ENCODE data around the gene THSD7B. TPM values are rescaled to one million over a fixed set of nuclear protein-coding genes. Genes with fewer than 3 reads are reported as not detected.

Gene THSD7B
- total and polyA plus RNA-seq, 2 donors from 2014 or later, result 0.34 to 0.85 TPM

- Histone ChIP-seq H3K36me3 (ENCODE audit: control insufficient read depth in 2 of 3, insufficient read depth in 3 of 3, low read length in 3 of 3) (no peaks in the 10 kb centered on the region), H3K27me3 (ENCODE audit: control insufficient read depth, insufficient read depth, low read length) (no peaks in the 10 kb centered on the region), H3K9ac (ENCODE audit: low read length in 3 of 3) (no peak overlapping the region), H3K27ac (ENCODE audit: low read depth in 2 of 2, low read length in 2 of 2) (no peak overlapping the region), H3K4me1 (ENCODE audit: control insufficient read depth in 2 of 3, insufficient read depth in 2 of 3, low read depth in 1 of 3, low read length in 3 of 3) (no peaks in the 10 kb centered on the region), H3K4me3 (ENCODE audit: low read length in 3 of 3) (no peak overlapping the region), H3K9me3 (ENCODE audit: control insufficient read depth in 2 of 3, insufficient read depth in 1 of 3, low read length in 3 of 3) (no peaks in the 10 kb centered on the region)
- no peak for TF ChIP-seq CTCF (IDR thresholded peaks at IDR 0.05; ENCODE audit: borderline replicate concordance, extremely low read depth, insufficient read depth)
- FAIRE-seq, result no peak
- no peak for DNase-seq
- intact Hi-C loops (cut with DNase I), result no loop called here
Measured at GRCh38 chr2:136985044-136985443, 219.7 kb downstream of the THSD7B start.

- no peak overlapping the region for H3K27ac ChIP-seq (ENCODE audit: low read depth in 2 of 2, low read length in 2 of 2)
- H3K9me3 ChIP-seq (ENCODE audit: control insufficient read depth in 2 of 3, insufficient read depth in 1 of 3, low read length in 3 of 3), result no peaks in the 10 kb centered on the region
- DNase-seq, result no peak
- no peak for TF ChIP-seq CTCF (IDR thresholded peaks at IDR 0.05; ENCODE audit: borderline replicate concordance, extremely low read depth, insufficient read depth)
- no peaks in the 10 kb centered on the region for H3K27me3 ChIP-seq (ENCODE audit: control insufficient read depth, insufficient read depth, low read length)
- intact Hi-C loops (cut with DNase I), result no loop called here
- no peak overlapping the region for H3K4me3 ChIP-seq (ENCODE audit: low read length in 3 of 3)
- H3K36me3 ChIP-seq (ENCODE audit: control insufficient read depth in 2 of 3, insufficient read depth in 3 of 3, low read length in 3 of 3), result no peaks in the 10 kb centered on the region
- no peak for FAIRE-seq
- no peaks in the 10 kb centered on the region for H3K4me1 ChIP-seq (ENCODE audit: control insufficient read depth in 2 of 3, insufficient read depth in 2 of 3, low read depth in 1 of 3, low read length in 3 of 3)
- H3K9ac ChIP-seq (ENCODE audit: low read length in 3 of 3), result no peak overlapping the region
Measured at GRCh38 chr2:136986605-136987221, 221.4 kb downstream of the THSD7B start.

GRCh38 chr2:136990316-136990715 lies 225.0 kb downstream of the THSD7B start:
- TF ChIP-seq CTCF (IDR thresholded peaks at IDR 0.05; ENCODE audit: borderline replicate concordance, extremely low read depth, insufficient read depth), result no peak

GRCh38 chr2:136994793-136995192 lies 229.4 kb downstream of the THSD7B start:
- DNase-seq (no peak), FAIRE-seq (no peak)
- H3K4me3 ChIP-seq (ENCODE audit: low read length in 3 of 3), result no peak overlapping the region
- H3K27ac ChIP-seq (ENCODE audit: low read depth in 2 of 2, low read length in 2 of 2), result no peak overlapping the region
- no peaks in the 10 kb centered on the region for H3K4me1 ChIP-seq (ENCODE audit: control insufficient read depth in 2 of 3, insufficient read depth in 2 of 3, low read depth in 1 of 3, low read length in 3 of 3)
- H3K9ac ChIP-seq (ENCODE audit: low read length in 3 of 3), result no peak overlapping the region
- no peaks in the 10 kb centered on the region for H3K9me3 ChIP-seq (ENCODE audit: control insufficient read depth in 2 of 3, insufficient read depth in 1 of 3, low read length in 3 of 3)
- H3K36me3 ChIP-seq (ENCODE audit: control insufficient read depth in 2 of 3, insufficient read depth in 3 of 3, low read length in 3 of 3), result no peaks in the 10 kb centered on the region
- TF ChIP-seq CTCF (IDR thresholded peaks at IDR 0.05; ENCODE audit: borderline replicate concordance, extremely low read depth, insufficient read depth), result no peak
- intact Hi-C loops (cut with DNase I), result no loop called here
- no peaks in the 10 kb centered on the region for H3K27me3 ChIP-seq (ENCODE audit: control insufficient read depth, insufficient read depth, low read length)

More at GRCh38 chr2:136990316-136990715, 225.0 kb downstream of the THSD7B start:
- Histone ChIP-seq H3K9me3 (ENCODE audit: control insufficient read depth in 2 of 3, insufficient read depth in 1 of 3, low read length in 3 of 3) (no peaks in the 10 kb centered on the region), H3K9ac (ENCODE audit: low read length in 3 of 3) (no peak overlapping the region), H3K27ac (ENCODE audit: low read depth in 2 of 2, low read length in 2 of 2) (no peak overlapping the region), H3K36me3 (ENCODE audit: control insufficient read depth in 2 of 3, insufficient read depth in 3 of 3, low read length in 3 of 3) (no peaks in the 10 kb centered on the region), H3K4me1 (ENCODE audit: control insufficient read depth in 2 of 3, insufficient read depth in 2 of 3, low read depth in 1 of 3, low read length in 3 of 3) (no peaks in the 10 kb centered on the region), H3K4me3 (ENCODE audit: low read length in 3 of 3) (no peak overlapping the region), H3K27me3 (ENCODE audit: control insufficient read depth, insufficient read depth, low read length) (no peaks in the 10 kb centered on the region)
- intact Hi-C loops (cut with DNase I), result no loop called here
- no peak for FAIRE-seq
- DNase-seq, result no peak
